ENCODE results near the gene KATNAL2. TPM values are rescaled to one million over a fixed set of nuclear protein-coding genes. Genes with fewer than 3 reads are reported as not detected.

The KATNAL2 gene
- polyA plus RNA-seq, 1 donor (not counting 4 experiments of a cell fraction or from before 2014, with no cell fraction given) = 1.1 TPM

- no peaks in the 10 kb centered on the region for H3K9me1 ChIP-seq (ENCODE audit: control insufficient read depth, extremely low read depth, insufficient read depth, low read length)
- H3K9ac ChIP-seq (ENCODE audit: control insufficient read depth, extremely low read depth, insufficient read depth, low read length) = no peak overlapping the region
- dilution Hi-C loops (cut with MboI; ENCODE audit: extremely low pct_ligation_motif_present, low sequenced_read_pairs) = no loop called here
- no peak for DNase-seq (ENCODE audit: low read depth, low spot score)
- H3K27ac ChIP-seq (ENCODE audit: control insufficient read depth, insufficient read depth, low read length) = no peak overlapping the region
- no peak for FAIRE-seq
- H3K36me3 ChIP-seq (ENCODE audit: control insufficient read depth in 2 of 2, extremely low read depth in 1 of 2, insufficient read depth in 2 of 2, low read length in 2 of 2) = peaks cover 0 to 1% of the 10 kb centered on the region in 2 experiments
- no peak overlapping the region for H3K4me3 ChIP-seq (ENCODE audit: control insufficient read depth in 2 of 3, extremely low read depth in 1 of 3, insufficient read depth in 2 of 3, low read depth in 1 of 3, low read length in 3 of 3)
- H2AFZ ChIP-seq (ENCODE audit: control insufficient read depth, low read length) = no peak overlapping the region
- H3K4me1 ChIP-seq (ENCODE audit: control insufficient read depth, extremely low read depth, insufficient read depth, low read length) = peaks cover 4% of the 10 kb centered on the region
- no peaks in the 10 kb centered on the region for H4K20me1 ChIP-seq (ENCODE audit: control insufficient read depth, extremely low read depth, insufficient read depth, low read length)
- no peaks in the 10 kb centered on the region for H3K79me2 ChIP-seq (ENCODE audit: control insufficient read depth, insufficient read depth, low read length)
- no peak overlapping the region for H3K4me2 ChIP-seq (ENCODE audit: control insufficient read depth, extremely low read depth, insufficient read depth, low read depth, low read length)
- TF ChIP-seq EZH2 (IDR thresholded peaks at IDR 0.05; ENCODE audit: low read length) = no peak
- TF ChIP-seq, protein P1, sequence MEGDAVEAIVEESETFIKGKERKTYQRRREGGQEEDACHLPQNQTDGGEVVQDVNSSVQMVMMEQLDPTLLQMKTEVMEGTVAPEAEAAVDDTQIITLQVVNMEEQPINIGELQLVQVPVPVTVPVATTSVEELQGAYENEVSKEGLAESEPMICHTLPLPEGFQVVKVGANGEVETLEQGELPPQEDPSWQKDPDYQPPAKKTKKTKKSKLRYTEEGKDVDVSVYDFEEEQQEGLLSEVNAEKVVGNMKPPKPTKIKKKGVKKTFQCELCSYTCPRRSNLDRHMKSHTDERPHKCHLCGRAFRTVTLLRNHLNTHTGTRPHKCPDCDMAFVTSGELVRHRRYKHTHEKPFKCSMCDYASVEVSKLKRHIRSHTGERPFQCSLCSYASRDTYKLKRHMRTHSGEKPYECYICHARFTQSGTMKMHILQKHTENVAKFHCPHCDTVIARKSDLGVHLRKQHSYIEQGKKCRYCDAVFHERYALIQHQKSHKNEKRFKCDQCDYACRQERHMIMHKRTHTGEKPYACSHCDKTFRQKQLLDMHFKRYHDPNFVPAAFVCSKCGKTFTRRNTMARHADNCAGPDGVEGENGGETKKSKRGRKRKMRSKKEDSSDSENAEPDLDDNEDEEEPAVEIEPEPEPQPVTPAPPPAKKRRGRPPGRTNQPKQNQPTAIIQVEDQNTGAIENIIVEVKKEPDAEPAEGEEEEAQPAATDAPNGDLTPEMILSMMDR (optimal IDR thresholded peaks at IDR 0.05 in 1 of 3, IDR thresholded peaks at IDR 0.05 in 1 of 3, conservative IDR thresholded peaks at IDR 0.05 in 1 of 3; ENCODE audit: extremely low read depth in 1 of 3, insufficient read depth in 2 of 3, low read length in 3 of 3) = no peak
- no peaks in the 10 kb centered on the region for H3K27me3 ChIP-seq (ENCODE audit: control insufficient read depth, extremely low read depth, insufficient read depth, low read length)
- H3K9me3 ChIP-seq (ENCODE audit: control insufficient read depth, low read depth, low read length) = no peaks in the 10 kb centered on the region
Observed at GRCh38 chr18:47095810-47096209, 178.4 kb downstream of the KATNAL2 start.

DNA sequence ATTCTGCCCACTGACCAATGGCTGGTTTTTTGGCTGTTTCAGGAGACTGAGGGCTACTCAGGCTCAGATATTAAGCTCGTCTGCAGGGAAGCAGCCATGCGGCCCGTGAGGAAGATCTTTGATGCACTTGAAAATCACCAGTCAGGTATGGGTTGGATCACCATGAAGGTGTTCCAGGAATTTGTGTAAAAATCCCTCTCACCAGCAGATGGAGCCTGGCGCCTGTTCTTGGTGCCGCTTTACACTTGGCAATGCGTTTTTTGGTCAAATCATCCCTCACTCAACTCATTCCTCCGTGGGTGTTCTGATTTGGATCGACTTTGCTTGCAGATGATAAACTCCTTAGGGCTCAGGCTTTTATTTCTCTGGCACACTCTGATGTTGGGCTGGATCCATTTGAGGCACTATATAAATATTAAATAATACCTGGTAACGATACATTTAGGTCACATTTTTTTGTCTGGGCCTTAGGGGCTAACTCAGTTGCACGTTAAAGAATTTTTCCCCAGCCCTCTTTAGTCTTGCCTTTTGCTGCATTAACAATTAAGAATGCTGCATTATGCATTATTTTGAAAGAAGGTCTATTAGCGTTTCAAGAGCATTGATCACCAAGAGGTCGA lies 182.9 kb downstream of the KATNAL2 start:
- no peak overlapping the region for H3K9ac ChIP-seq (ENCODE audit: control insufficient read depth, extremely low read depth, insufficient read depth, low read length)
- TF ChIP-seq, protein P1 (optimal IDR thresholded peaks at IDR 0.05 in 1 of 3, IDR thresholded peaks at IDR 0.05 in 1 of 3, conservative IDR thresholded peaks at IDR 0.05 in 1 of 3; ENCODE audit: extremely low read depth in 1 of 3, insufficient read depth in 2 of 3, low read length in 3 of 3) = peak; percentile 78 to 90 (median 83)
- no peak for TF ChIP-seq EZH2 (IDR thresholded peaks at IDR 0.05; ENCODE audit: low read length)
- no peak overlapping the region for H3K4me2 ChIP-seq (ENCODE audit: control insufficient read depth, extremely low read depth, insufficient read depth, low read depth, low read length)
- H3K9me1 ChIP-seq (ENCODE audit: control insufficient read depth, extremely low read depth, insufficient read depth, low read length) = no peaks in the 10 kb centered on the region
- no peaks in the 10 kb centered on the region for H4K20me1 ChIP-seq (ENCODE audit: control insufficient read depth, extremely low read depth, insufficient read depth, low read length)
- H3K4me3 ChIP-seq (ENCODE audit: control insufficient read depth in 2 of 3, extremely low read depth in 1 of 3, insufficient read depth in 2 of 3, low read depth in 1 of 3, low read length in 3 of 3) = no peak overlapping the region
- no peak overlapping the region for H3K27ac ChIP-seq (ENCODE audit: control insufficient read depth, insufficient read depth, low read length)
- no peak overlapping the region for H2AFZ ChIP-seq (ENCODE audit: control insufficient read depth, low read length)
- dilution Hi-C loops (cut with MboI; ENCODE audit: extremely low pct_ligation_motif_present, low sequenced_read_pairs) = no loop called here
- FAIRE-seq (peak; percentile 58), DNase-seq (ENCODE audit: low read depth, low spot score) (peak; percentile 15)
- no peaks in the 10 kb centered on the region for H3K27me3 ChIP-seq (ENCODE audit: control insufficient read depth, extremely low read depth, insufficient read depth, low read length)
- peaks cover 4% of the 10 kb centered on the region for H3K4me1 ChIP-seq (ENCODE audit: control insufficient read depth, extremely low read depth, insufficient read depth, low read length)
- peaks cover 0 to 3% of the 10 kb centered on the region in 2 experiments for H3K36me3 ChIP-seq (ENCODE audit: control insufficient read depth in 2 of 2, extremely low read depth in 1 of 2, insufficient read depth in 2 of 2, low read length in 2 of 2)
- no peaks in the 10 kb centered on the region for H3K9me3 ChIP-seq (ENCODE audit: control insufficient read depth, low read depth, low read length)
- H3K79me2 ChIP-seq (ENCODE audit: control insufficient read depth, insufficient read depth, low read length) = no peaks in the 10 kb centered on the region
